Peyer's patch (tissue), 4 donors: Measurements from ENCODE around the gene EML4. TPM values are rescaled to one million over a fixed set of nuclear protein-coding genes. Genes with fewer than 3 reads are reported as not detected.

Experiments used
- DNase-seq, 3 donors: peaks; one replicate each; pipeline ENCODE4 v3.0.0-alpha.2; 2017 to 2019
- H3K27ac ChIP-seq, 4 donors: fragments of 200-600 bp; sonication (generic); one replicate each; pipeline ENCODE4 v1.5.1; 2016 to 2019
- H3K27me3 ChIP-seq, 2 donors: fragments of 200-600 bp; sonication (generic); one replicate each; pipeline ENCODE4 v1.5.1; 2019
- H3K36me3 ChIP-seq, 3 donors: fragments of 200-600 bp; sonication (generic); one replicate each; pipeline ENCODE4 v1.5.1; 2016 to 2019
- H3K4me1 ChIP-seq, 4 donors: fragments of 200-600 bp; sonication (generic); one replicate each; pipeline ENCODE4 v1.5.1; 2016 to 2019
- H3K4me3 ChIP-seq, 4 donors: fragments of 200-600 bp; sonication (generic); 1 replicate in 3 of 4; 2 replicates in 1 of 4; pipeline ENCODE4 v1.5.1; 2016 to 2019; ENCODE audit warnings: mild to moderate bottlenecking in 1 of 4
- H3K9me3 ChIP-seq, 4 donors: fragments of 200-600 bp; sonication (generic); one replicate each; pipeline ENCODE4 v1.5.1; 2016 to 2019; ENCODE audit warnings: mild to moderate bottlenecking in 1 of 4
- POLR2A ChIP-seq, 2 donors: fragments of 450-650 bp; IDR thresholded peaks; one replicate each; pipeline ENCODE4 v1.5.1; 2017; ENCODE audit warnings: antibody characterized with exemption in 2 of 2, mild to moderate bottlenecking in 2 of 2, moderate library complexity in 2 of 2
- total RNA-seq, 4 donors: library from RNA; depleted of rRNA; stranded (reverse); fragments of >200 nt; gene quantifications; one replicate each; pipeline ENCODE4 v1.1.0, GENCODE V29; 2016
- TF ChIP-seq, protein P1 (sequence below), 6 experiments: fragments of 450-650 bp in 4 of 6; fragments of 200-600 bp in 2 of 6; sonication (generic) in 1 of 6; IDR thresholded peaks; one replicate each; pipeline ENCODE4 v1.5.1; 2017 to 2019; ENCODE audit warnings: antibody characterized with exemption in 6 of 6, mild to moderate bottlenecking in 3 of 6, moderate library complexity in 1 of 6

Gene EML4
- total RNA-seq, 4 donors from 2014 or later, result 73.7 to 115 (median 84.4) TPM

GRCh38 chr2:42196403-42197267 is 27.5 kb downstream of the EML4 start:
- DNase-seq, result peak in 2 of 3 donors; percentile 66 to 75
- Histone ChIP-seq H3K9me3 (no peaks in the 10 kb centered on the region), H3K27me3 (no peaks in the 10 kb centered on the region), H3K4me1 (peaks cover 0 to 59% (median 11%) of the 10 kb centered on the region in 4 donors), H3K27ac (peak overlapping the region in 3 of 4 donors; percentile 13 to 53 (median 35)), H3K4me3 (no peak overlapping the region), H3K36me3 (no peaks in the 10 kb centered on the region)
- no peak for TF ChIP-seq POLR2A (IDR thresholded peaks at IDR 0.05)
- TF ChIP-seq, protein P1, sequence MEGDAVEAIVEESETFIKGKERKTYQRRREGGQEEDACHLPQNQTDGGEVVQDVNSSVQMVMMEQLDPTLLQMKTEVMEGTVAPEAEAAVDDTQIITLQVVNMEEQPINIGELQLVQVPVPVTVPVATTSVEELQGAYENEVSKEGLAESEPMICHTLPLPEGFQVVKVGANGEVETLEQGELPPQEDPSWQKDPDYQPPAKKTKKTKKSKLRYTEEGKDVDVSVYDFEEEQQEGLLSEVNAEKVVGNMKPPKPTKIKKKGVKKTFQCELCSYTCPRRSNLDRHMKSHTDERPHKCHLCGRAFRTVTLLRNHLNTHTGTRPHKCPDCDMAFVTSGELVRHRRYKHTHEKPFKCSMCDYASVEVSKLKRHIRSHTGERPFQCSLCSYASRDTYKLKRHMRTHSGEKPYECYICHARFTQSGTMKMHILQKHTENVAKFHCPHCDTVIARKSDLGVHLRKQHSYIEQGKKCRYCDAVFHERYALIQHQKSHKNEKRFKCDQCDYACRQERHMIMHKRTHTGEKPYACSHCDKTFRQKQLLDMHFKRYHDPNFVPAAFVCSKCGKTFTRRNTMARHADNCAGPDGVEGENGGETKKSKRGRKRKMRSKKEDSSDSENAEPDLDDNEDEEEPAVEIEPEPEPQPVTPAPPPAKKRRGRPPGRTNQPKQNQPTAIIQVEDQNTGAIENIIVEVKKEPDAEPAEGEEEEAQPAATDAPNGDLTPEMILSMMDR (IDR thresholded peaks at IDR 0.05), result peak; percentile 55 to 86 (median 78)

- Histone ChIP-seq H3K4me3 (no peak overlapping the region), H3K9me3 (no peaks in the 10 kb centered on the region), H3K36me3 (no peaks in the 10 kb centered on the region), H3K27ac (no peak overlapping the region), H3K27me3 (no peaks in the 10 kb centered on the region), H3K4me1 (peaks cover 0 to 52% (median 11%) of the 10 kb centered on the region in 4 donors)
- DNase-seq, result no peak
- TF ChIP-seq, protein P1 (IDR thresholded peaks at IDR 0.05), result no peak
- no peak for TF ChIP-seq POLR2A (IDR thresholded peaks at IDR 0.05)
These were observed 28.6 kb downstream of the EML4 start for GRCh38 chr2:42197792-42198191.

GRCh38 chr2:42198466-42198865 is 29.3 kb downstream of the EML4 start:
- peaks cover 0 to 47% (median 10%) of the 10 kb centered on the region in 4 donors for H3K4me1 ChIP-seq
- TF ChIP-seq, protein P1 (IDR thresholded peaks at IDR 0.05), result no peak
- TF ChIP-seq POLR2A (IDR thresholded peaks at IDR 0.05), result no peak

GRCh38 chr2:42199002-42199401 is 29.8 kb downstream of the EML4 start:
- H3K27ac ChIP-seq, result no peak overlapping the region
- H3K36me3 ChIP-seq, result no peaks in the 10 kb centered on the region
- DNase-seq, result no peak
- TF ChIP-seq POLR2A (IDR thresholded peaks at IDR 0.05), result no peak
- TF ChIP-seq, protein P1 (IDR thresholded peaks at IDR 0.05), result no peak
- peaks cover 0 to 47% (median 8%) of the 10 kb centered on the region in 4 donors for H3K4me1 ChIP-seq
- H3K27me3 ChIP-seq, result no peaks in the 10 kb centered on the region
- no peak overlapping the region for H3K4me3 ChIP-seq
- H3K9me3 ChIP-seq, result no peaks in the 10 kb centered on the region

More at GRCh38 chr2:42198466-42198865, 29.3 kb downstream of the EML4 start:
- no peak overlapping the region for H3K4me3 ChIP-seq
- H3K36me3 ChIP-seq, result no peaks in the 10 kb centered on the region
- no peak for DNase-seq
- no peaks in the 10 kb centered on the region for H3K9me3 ChIP-seq
- H3K27me3 ChIP-seq, result no peaks in the 10 kb centered on the region
- no peak overlapping the region for H3K27ac ChIP-seq

DNA sequence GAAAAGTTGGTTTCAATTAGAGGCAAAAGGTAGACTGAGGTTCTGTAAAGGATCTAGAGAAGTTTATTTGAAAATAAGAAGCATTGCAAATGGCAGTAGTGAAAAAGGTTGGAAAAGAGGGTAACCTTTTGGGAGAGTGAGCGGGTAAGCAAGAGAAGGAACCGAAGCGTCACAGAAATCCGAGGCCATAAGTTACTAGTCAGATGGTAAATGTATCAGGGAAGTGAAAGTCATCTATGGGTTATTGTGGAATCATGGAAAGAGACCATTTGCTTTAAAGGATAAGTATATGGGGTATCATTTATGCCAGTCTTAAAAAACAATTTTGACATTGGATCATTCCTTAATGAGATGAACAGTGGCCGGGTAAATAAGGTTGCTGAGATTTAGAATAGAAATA is 30.5 kb downstream of the EML4 start:
- H3K27ac ChIP-seq, result no peak overlapping the region
- TF ChIP-seq, protein P1 (IDR thresholded peaks at IDR 0.05), result no peak
- no peak for TF ChIP-seq POLR2A (IDR thresholded peaks at IDR 0.05)
- H3K36me3 ChIP-seq, result no peaks in the 10 kb centered on the region
- H3K9me3 ChIP-seq, result no peaks in the 10 kb centered on the region
- no peaks in the 10 kb centered on the region for H3K27me3 ChIP-seq
- no peak overlapping the region for H3K4me3 ChIP-seq
- peaks cover 0 to 43% (median 6%) of the 10 kb centered on the region in 4 donors for H3K4me1 ChIP-seq
- DNase-seq, result no peak
